ENCODE data around the gene TBPL1. TPM values are rescaled to one million over a fixed set of nuclear protein-coding genes. Genes with fewer than 3 reads are reported as not detected.

TBPL1 gene
- total and polyA plus RNA-seq, 8 donors = 20.4 to 58.8 (median 52.0) TPM

DNA sequence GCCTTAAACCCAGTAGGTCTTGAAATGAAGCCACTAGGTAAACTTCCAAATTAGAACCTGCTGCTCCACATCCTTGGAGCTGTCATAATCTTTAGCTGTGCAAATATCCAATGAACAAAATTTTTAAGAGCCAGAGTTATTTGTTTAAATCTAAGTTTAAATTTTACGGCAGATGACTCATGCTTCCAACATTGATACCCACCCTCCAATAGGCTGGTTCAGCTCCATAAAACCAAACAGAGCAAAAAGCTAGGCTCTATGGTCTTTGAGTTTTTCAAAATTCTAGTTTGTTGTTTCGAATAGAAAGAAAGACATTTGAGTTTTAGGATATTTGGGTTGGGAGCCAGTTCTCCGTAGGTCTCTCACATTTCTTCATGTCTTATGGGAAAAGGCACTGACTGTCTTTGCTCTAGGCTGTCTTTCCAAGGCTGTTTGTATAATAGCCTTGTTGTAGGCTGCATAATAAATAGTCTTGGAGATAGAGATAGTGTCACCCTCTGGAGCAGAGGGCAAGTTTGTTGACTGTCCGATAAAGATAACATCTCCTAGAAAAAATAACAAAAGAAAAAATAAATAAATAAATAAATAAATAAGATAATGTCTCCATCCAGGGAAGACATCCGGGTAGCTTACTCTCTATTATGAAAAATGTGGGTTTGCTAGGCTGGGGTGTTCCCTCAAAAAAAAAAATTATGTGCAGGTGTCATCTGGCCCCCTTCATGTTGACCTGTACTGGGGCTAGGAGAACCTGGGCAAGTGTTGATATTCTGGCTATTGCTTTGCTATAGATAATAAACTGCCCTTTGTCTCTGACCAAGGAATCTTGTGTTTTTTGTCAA, 62.9 kb downstream of the TBPL1 start:
- no peak for ATAC-seq
- Histone ChIP-seq H3K9me3 (no peaks in the 10 kb centered on the region), H3K27ac (no peak overlapping the region), H3K4me1 (no peaks in the 10 kb centered on the region), H3K27me3 (no peaks in the 10 kb centered on the region), H3K4me3 (no peak overlapping the region), H3K36me3 (no peaks in the 10 kb centered on the region)
- no peak for DNase-seq
- TF ChIP-seq, protein P1, sequence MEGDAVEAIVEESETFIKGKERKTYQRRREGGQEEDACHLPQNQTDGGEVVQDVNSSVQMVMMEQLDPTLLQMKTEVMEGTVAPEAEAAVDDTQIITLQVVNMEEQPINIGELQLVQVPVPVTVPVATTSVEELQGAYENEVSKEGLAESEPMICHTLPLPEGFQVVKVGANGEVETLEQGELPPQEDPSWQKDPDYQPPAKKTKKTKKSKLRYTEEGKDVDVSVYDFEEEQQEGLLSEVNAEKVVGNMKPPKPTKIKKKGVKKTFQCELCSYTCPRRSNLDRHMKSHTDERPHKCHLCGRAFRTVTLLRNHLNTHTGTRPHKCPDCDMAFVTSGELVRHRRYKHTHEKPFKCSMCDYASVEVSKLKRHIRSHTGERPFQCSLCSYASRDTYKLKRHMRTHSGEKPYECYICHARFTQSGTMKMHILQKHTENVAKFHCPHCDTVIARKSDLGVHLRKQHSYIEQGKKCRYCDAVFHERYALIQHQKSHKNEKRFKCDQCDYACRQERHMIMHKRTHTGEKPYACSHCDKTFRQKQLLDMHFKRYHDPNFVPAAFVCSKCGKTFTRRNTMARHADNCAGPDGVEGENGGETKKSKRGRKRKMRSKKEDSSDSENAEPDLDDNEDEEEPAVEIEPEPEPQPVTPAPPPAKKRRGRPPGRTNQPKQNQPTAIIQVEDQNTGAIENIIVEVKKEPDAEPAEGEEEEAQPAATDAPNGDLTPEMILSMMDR (IDR thresholded peaks at IDR 0.05) = no peak
- intact Hi-C loops (cut with DNase I) = no loop called here

DNA sequence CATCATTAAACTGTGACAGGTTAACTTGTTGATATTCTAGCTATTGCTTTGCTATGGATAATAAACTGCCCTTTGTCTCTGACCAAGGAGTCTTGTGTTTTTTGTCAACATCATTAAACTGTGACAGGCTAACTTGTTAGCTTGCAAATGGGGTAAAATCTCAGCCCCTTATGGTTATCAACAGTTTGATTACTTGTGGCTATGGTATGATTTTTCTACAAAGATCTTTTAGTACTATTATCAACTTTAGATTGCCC, 63.5 kb downstream of the TBPL1 start:
- Histone ChIP-seq H3K27me3 (no peaks in the 10 kb centered on the region), H3K36me3 (no peaks in the 10 kb centered on the region), H3K9me3 (no peaks in the 10 kb centered on the region), H3K27ac (no peak overlapping the region), H3K4me1 (peaks cover 0 to under 1% of the 10 kb centered on the region in 2 donors), H3K4me3 (no peak overlapping the region)
- DNase-seq (no peak), ATAC-seq (no peak)
- TF ChIP-seq, protein P1 (IDR thresholded peaks at IDR 0.05) = no peak
- intact Hi-C loops (cut with DNase I) = no loop called here

DNA sequence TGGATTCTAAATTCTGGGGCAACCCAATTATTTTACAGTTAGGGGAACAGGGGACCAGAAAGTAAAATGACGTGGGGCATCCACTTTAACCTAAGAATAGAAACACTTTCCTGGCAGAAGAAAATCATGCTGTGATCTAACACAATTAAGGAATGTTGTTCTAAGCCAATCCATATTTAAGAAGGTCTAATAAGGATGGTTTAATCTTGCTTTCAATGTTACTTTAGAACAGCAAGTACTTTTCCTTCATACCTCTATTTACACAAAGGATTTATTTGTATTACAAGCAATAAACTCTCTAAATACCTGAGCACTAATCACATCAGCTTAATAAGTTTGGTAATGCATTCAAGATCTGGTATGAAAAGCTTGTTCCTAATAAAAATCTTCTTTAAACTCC, 67.0 kb downstream of the TBPL1 start:
- Histone ChIP-seq H3K4me3 (no peak overlapping the region), H3K27ac (no peak overlapping the region), H3K36me3 (no peaks in the 10 kb centered on the region), H3K9me3 (no peaks in the 10 kb centered on the region), H3K4me1 (peaks cover 0 to 6% of the 10 kb centered on the region in 2 donors), H3K27me3 (no peaks in the 10 kb centered on the region)
- peak; percentile 45 for ATAC-seq
- intact Hi-C loops (cut with DNase I) = no loop called here
- no peak for DNase-seq
- TF ChIP-seq, protein P1 (IDR thresholded peaks at IDR 0.05) = no peak

DNA sequence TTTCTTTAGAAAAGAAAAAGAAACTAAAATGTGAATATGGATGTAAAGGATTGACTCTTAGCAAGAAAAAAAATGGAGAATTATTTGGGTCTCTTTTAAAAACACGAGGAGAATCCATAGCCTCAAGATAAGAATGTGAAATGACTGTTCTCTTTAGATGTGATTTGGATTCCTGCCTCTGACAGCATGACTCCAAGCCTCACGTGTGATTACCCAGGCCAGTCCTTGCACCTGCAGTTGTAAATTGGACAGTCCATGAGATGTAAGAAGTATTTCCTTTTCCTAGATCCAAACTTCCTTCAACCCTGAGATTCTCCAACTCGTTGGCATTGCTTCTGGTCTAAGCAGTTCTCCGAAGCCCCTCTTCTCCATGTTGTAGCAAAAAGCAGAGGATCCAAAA, 67.5 kb downstream of the TBPL1 start:
- intact Hi-C loops (cut with DNase I) = no loop called here
- ATAC-seq = no peak
- Histone ChIP-seq H3K36me3 (no peaks in the 10 kb centered on the region), H3K4me3 (no peak overlapping the region), H3K9me3 (no peaks in the 10 kb centered on the region), H3K4me1 (peaks cover 0 to 6% of the 10 kb centered on the region in 2 donors), H3K27me3 (no peaks in the 10 kb centered on the region), H3K27ac (no peak overlapping the region)
- TF ChIP-seq, protein P1 (IDR thresholded peaks at IDR 0.05) = no peak
- no peak for DNase-seq

DNA sequence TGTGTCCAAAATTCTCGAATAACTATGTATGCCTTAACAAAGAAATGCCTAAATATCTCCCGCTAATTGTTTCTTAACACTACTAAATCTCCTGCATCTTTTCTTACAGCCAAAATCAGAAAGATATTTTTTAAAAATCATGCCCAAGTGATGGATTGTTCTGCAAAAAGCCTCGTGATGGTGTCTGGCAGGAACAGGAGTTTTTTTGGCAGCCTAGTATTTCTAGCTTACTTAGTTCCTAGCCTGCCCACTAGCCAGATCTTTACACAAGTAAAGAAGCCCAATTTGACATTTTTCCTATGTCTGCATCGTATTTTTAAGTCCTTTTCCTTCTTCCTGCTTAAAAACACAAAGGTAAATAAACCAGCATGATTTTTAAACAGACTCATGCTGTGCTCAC, 67.9 kb downstream of the TBPL1 start:
- peaks cover 0 to 6% of the 10 kb centered on the region in 2 donors for H3K4me1 ChIP-seq
- H3K27ac ChIP-seq = no peak overlapping the region
- no peaks in the 10 kb centered on the region for H3K36me3 ChIP-seq
- H3K27me3 ChIP-seq = no peaks in the 10 kb centered on the region
- intact Hi-C loops (cut with DNase I) = no loop called here
- no peak for DNase-seq
- ATAC-seq = no peak
- TF ChIP-seq, protein P1 (IDR thresholded peaks at IDR 0.05) = no peak
- H3K9me3 ChIP-seq = no peaks in the 10 kb centered on the region
- H3K4me3 ChIP-seq = no peak overlapping the region

All from left lung (tissue), 10 donors.